GM19372 (cell line): Measurements from ENCODE around the gene MIA3.
"Not testable (repeated sequence)": the region's sequence is repeated elsewhere in the genome, so short reads cannot be mapped to it uniquely, and the experiment has no call there.

Source experiments
- ATAC-seq: cut with Tn5 transposase; IDR thresholded peaks from one replicate; pipeline ENCODE4 v1.9.1; 2021; ENCODE audit warnings: mild to moderate bottlenecking, low read depth, moderate library complexity; ENCODE audit not compliant: unreplicated experiment

MIA3 gene

DNA sequence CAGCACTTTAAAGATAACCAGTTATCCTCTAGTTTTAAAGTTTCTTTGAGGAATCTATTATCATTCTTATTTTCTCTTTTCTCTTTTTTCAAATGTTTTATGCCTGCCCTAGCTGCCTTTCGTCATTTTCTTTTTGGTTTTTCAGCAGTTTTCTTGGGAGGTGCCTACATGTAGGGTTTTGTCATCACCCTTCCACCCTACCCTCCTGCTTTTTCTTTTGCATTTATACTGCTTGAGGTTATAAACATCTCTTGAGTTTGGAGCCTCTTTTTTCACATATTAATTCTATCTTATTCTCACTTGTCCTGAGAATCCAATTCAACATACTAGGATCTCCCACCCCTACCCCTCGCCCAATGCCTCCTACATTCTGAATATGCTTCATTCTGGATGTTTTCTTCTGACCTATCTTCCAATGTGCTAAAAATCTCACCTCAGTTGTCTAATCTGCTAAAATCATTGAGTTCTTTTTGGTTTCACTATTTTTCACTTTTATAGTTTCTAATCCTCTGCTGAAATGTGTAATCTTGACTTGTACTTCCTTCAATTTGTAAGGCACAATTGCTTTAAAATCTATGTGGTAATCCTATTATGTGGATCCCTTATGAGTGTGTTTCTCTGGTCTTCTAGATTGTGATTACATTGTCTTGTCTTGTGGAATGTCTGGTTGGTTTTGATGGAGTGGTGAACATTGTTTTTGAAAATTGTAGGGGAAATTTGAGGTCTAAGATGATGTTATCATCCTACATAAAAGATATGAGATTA lies 38.7 kb downstream of the MIA3 start:
- ATAC-seq: no peak

- ATAC-seq: no peak
Measured at GRCh38 chr1:222657899-222658298, 40.0 kb downstream of the MIA3 start.

GRCh38 chr1:222663431-222663934 lies 45.6 kb downstream of the MIA3 start:
- no peak for ATAC-seq

DNA sequence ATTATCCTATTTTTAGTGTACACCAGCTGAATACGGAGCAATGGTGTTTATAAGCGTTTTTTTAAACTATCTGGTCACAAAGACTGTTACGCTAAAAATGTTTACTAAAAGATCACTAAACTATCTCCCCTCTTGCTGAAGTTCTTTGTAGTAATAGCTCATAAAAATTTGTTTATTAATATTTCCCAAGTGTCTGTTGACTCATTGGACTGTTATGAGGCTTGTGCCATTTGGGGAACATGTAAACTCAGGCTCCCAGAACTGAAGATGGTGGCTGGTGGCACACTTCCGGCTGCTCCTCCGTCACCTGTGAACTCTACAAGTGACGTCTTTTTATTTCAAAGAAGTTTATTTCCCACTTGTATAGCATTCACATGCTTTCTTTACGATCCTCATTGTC lies 48.1 kb downstream of the MIA3 start:
- ATAC-seq: no peak

GRCh38 chr1:222668184-222668583 lies 50.3 kb downstream of the MIA3 start:
- ATAC-seq: not testable (repeated sequence)

- not testable (repeated sequence) for ATAC-seq
Measured at GRCh38 chr1:222669107-222669506, 51.2 kb downstream of the MIA3 start.

GRCh38 chr1:222670110-222670509 lies 52.2 kb downstream of the MIA3 start:
- ATAC-seq: no peak

DNA sequence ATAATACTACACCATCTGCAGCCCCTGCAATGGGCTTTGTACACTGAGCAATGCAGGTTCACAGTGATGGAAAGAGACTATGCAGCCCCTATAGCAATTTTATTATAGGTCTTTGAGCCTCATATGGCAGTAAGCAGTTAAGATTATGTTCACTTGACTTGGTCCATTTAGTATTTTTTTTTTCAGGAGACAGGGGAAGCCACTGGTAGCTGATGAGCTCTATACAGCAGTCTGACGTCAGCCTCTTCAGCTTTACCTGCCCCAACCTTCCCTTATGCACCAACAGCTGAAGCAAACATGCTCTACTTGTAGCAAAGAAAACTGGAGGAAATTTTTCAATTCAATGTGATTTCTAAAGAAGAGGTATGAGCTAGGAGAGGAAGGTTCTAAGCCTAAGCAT lies 62.2 kb downstream of the MIA3 start:
- no peak for ATAC-seq

DNA sequence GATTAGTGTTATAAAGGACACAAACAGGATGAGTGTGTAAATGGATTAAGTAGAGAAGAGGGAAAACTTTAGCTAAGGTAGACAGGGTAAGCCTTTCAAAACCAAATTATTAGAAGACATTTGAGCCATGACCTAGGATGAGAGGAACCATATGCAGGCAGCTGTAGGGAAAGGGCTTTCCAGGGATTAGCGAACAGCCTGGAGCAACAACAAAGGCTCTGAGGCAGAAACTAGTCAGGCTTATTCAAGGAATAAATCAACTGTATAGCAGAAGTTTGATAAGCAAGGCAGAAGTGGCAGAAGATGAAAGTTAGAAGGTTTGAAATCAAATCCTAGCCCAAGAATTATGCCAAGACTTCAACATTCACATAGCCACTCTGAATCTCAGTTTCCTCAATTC lies 73.1 kb downstream of the MIA3 start:
- no peak for ATAC-seq

GRCh38 chr1:222694927-222695326 lies 77.0 kb downstream of the MIA3 start:
- no peak for ATAC-seq

GRCh38 chr1:222696741-222697140 lies 78.8 kb downstream of the MIA3 start:
- ATAC-seq: no peak

DNA sequence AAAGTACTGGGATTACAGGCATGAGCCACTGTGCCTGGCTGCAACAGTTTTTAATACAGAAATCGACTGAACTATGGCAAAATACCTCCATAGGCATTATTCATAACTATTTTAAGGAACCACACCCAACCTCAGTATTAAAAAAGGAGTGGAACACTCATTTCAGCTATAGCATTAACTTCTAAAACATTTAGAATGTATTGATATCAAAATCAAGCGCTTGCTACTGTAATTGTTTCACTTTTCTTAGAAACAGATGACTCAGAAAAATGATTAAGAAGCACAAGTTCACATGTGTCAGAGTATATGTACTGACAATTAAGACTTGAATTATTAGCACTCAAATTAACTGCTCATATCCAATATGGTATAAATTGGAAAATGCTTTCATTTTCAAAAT lies 79.3 kb downstream of the MIA3 start:
- no peak for ATAC-seq

DNA sequence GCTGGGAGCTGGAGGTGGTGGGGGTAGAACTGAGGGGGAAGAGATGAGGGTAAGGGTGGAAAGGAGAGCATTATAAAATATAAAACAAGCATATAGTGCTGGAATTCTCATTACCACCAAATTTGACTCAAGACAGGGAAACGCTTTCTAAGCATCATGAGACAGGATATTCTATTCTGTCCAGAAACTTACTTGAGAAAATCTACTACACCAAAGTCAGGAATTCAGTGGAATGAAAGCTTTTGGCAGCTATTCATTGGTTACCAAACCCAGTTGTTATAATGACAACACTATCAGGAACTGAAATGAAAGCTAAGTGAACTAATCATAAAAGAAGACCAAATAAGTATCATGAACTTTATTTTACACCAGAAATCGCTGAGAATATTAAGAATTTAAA lies 79.9 kb downstream of the MIA3 start:
- ATAC-seq: no peak

DNA sequence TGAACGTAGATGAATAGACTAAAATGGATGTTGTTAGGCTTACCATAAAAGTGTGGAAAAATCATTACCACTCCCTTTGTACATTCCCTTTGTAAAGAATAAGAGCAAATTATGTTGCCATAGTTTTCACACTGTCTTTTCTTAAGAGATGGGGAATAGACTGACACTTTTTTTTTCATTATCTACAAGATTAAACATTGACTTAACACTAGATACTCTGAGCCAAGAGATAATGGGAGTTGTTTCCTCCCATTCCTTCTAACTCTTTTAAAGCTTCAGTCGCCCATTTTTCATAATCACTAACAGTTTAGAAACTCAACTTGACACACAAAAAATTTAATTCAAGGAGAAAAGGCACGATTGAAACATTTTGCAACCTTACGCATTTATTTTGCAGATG lies 84.3 kb downstream of the MIA3 start:
- no peak for ATAC-seq

DNA sequence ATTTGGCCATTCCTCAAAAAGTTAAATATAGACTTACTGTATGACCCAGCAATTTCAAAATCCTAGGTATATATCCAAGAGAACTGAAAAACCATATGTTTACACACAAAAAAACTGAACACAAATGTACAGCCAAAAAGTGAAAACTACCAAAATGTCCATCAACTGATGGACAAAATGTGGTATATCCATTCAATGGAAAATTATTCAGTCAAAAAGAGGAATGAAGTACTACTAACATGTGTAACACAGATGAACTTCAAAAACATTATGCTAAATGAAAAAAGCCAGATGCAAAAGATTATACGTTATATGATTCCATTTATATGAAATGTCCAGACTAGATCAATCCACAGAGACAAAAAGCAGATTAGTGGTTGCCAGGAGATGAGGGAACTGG lies 86.4 kb downstream of the MIA3 start:
- no peak for ATAC-seq

- no peak for ATAC-seq
Measured at GRCh38 chr1:222706815-222707214, 88.9 kb downstream of the MIA3 start.

DNA sequence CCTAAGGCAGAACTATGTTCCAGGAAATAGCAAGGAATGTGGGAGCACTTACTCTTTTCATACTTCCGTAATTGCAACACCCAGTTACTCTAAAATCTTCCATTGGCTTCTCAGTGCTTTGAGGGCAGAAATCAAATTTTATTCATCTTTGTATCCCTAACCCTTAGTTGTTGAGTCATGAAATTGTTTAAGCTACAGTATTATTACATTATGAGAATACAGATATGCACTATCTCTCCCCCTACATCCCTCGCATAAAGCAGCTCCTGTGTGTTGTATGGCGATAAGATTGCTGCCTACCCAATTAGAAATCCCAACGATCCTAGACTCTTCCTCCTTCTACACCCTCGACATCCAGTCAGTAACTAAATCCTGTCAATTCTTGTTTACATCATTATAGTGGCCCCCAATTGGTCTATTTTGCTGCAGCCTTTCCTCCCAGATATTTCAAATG lies 91.8 kb downstream of the MIA3 start:
- ATAC-seq: no peak

DNA sequence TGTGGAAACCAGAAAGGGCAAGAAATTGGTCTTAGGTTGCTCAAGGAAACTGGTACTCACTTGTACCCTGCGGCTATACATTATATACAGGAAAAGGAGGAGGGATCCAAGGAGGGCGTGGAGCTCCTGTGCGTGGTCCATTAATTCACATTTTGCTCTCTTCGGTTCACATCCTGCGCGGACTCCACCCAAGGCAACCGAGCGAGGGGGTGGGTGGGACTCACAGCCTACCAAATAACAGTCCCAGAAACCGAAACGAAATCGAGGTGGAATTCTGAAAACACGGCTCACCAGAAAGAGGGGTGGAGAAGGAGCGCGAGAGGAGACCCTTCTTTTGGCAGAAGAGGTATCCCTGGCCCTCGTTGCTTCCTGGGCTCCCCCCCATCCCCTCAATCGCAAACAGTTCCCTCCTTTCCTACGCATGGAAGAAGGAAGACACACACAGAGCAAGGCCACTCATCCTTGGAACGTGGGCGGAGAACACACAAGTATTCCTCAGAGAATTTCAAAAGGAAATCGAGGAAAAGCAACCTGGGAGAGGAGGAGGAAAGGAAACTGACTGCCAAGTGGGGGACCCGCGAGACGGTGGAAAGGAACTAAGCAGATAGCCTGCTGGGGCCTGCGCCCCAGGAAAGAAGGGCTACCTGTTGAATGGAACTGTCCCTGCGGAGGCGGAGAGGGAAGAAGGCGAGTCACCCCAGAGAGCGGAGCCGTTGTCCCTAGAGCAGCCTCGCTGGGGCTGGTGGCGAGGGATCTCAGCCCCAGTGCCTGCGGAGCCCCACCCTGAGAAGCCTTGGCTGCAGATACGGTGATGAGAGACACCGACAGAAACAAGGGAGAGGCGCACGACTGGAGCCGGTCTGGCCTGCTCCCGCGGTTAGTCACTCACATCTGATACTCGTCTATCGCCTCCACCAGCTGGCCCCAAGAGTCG lies 93.7 kb downstream of the MIA3 start:
- ATAC-seq: peak; percentile 36

DNA sequence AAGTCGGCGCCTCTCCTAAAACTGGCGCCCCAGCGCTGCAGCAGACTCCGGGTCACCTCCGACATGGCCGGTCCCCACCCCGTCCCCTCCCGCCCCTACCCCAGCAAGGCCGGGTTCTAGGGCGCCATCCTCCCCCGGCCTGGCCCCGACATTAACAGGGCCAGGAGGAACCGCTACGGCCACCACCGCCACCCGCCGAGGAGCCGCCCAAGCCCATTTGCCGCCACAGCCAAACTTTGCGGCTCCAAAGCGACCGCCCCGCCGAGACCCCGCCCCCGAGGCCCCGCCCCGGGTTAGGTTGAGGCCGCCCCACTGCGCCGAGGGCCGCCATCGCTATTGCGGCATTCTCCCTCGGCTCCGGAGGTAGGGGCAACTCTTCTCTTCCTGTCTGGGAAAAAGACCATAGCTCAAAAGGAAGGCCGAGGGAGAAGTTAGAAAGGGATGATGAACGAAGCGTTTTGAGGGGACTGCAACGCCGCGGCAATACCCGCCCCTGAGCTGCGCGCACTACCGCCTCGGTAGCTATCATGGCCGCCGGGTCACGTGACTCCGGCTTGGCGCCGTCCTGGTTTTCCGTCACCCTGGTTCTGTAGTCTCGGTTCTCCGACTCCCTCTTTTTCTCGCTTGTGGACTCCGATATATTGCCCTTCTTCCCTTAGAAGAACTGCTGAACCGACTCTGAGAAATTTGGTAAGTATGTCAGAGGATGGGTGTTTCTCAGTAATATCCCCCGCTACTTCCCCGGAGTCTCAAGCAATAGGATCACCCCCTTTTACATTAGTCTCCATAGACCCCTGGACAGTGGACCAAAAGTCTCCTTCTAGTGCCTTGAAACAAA lies 94.6 kb downstream of the MIA3 start, which contains the start of the genes AIDA and BROX:
AIDA (minus strand) TSS at position 239 of the 838 bp plus-strand sequence; CDS start at position 65, 174 bp downstream.
BROX (plus strand) TSS at position 312 of the 838 bp plus-strand sequence. CDS start 3,136 bp downstream, outside the sequence.
- peak; percentile 78 for ATAC-seq
